ENCODE measurements around the gene TBC1D1. TPM values are rescaled to one million over a fixed set of nuclear protein-coding genes. Genes with fewer than 3 reads are reported as not detected.

The TBC1D1 gene
- total RNA-seq, 1 donor from 2014 or later: 92.7 TPM

DNA sequence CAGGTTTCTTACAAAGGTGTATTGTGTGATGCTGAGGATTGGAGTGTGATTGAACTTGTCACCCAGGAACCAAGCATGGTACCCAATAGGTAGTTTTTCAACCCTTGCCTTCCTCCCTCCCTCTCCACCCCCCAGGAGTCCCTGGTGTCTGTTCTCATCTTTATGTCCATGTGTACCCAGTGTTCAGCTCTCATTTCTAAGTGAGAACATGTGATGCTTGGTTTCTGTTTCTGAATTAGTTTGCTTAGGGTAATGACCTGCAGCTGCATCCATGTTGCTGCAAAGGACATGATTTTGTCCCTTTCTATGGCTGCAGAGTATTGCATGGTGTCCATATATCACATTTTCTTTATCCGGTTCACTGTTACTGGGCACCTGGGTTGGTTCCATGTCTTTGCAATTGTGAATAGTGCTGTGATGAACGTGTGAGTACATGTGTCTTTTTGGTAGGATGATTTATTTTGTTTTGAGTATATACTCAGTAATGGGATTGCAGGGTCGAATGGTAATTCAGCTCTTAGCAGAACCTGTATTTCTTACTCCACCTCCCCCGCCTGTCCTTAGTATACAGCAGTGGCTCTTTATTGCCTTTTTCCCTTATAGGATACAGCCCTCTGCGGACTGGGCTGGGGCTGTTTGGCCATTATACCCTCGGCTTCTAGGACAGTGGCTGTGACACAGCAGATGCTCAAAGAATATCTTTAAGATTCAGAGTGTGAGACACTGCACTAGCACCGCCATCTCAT lies 214.8 kb downstream of the TBC1D1 start:
- DNase-seq (ENCODE audit: low spot score): no peak
- no peaks in the 10 kb centered on the region for H3K9me3 Mint-ChIP-seq (ENCODE audit: low read depth)
- H3K4me3 Mint-ChIP-seq (ENCODE audit: unreplicated experiment): no peak overlapping the region
- H3K4me1 Mint-ChIP-seq (ENCODE audit: low read depth): peaks cover 36% of the 10 kb centered on the region
- no peak for TF ChIP-seq CTCF (IDR thresholded peaks at IDR 0.05)
- peaks cover 16% of the 10 kb centered on the region for H3K36me3 Mint-ChIP-seq (ENCODE audit: low read depth)
- H3K27me3 Mint-ChIP-seq (ENCODE audit: low read depth): no peaks in the 10 kb centered on the region
- no peak overlapping the region for H3K27ac Mint-ChIP-seq (ENCODE audit: unreplicated experiment)

DNA sequence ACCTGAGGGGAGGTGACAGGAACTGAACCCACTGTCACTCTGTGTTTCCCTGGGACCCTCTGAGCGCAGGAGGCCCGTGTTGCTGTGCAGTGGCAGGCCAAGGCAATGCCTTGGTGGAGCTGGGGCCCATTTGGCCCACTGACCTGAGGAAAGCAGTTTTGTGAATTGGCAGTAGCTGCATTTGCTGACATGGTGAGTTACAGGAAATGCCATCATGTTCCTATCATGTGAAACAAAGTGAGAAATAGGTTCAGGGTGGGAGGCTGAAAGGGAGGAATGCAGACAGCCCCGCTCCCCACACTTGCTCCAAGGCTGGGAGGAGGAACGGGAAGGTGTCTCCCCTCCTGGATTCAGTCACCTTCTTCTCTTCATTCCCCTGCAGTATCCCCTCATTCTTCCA lies 215.4 kb downstream of the TBC1D1 start:
- Mint-ChIP-seq H3K27me3 (ENCODE audit: low read depth) (no peaks in the 10 kb centered on the region), H3K9me3 (ENCODE audit: low read depth) (no peaks in the 10 kb centered on the region), H3K4me3 (ENCODE audit: unreplicated experiment) (no peak overlapping the region), H3K36me3 (ENCODE audit: low read depth) (peaks cover 16% of the 10 kb centered on the region), H3K4me1 (ENCODE audit: low read depth) (peaks cover 30% of the 10 kb centered on the region), H3K27ac (ENCODE audit: unreplicated experiment) (peak overlapping the region; percentile 90)
- DNase-seq (ENCODE audit: low spot score): no peak
- no peak for TF ChIP-seq CTCF (IDR thresholded peaks at IDR 0.05)

- H3K27ac Mint-ChIP-seq (ENCODE audit: unreplicated experiment): peak overlapping the region; percentile 90
- no peaks in the 10 kb centered on the region for H3K27me3 Mint-ChIP-seq (ENCODE audit: low read depth)
- H3K9me3 Mint-ChIP-seq (ENCODE audit: low read depth): no peaks in the 10 kb centered on the region
- no peak for DNase-seq (ENCODE audit: low spot score)
- H3K36me3 Mint-ChIP-seq (ENCODE audit: low read depth): peaks cover 16% of the 10 kb centered on the region
- H3K4me1 Mint-ChIP-seq (ENCODE audit: low read depth): peaks cover 24% of the 10 kb centered on the region
- TF ChIP-seq CTCF (IDR thresholded peaks at IDR 0.05): no peak
- H3K4me3 Mint-ChIP-seq (ENCODE audit: unreplicated experiment): no peak overlapping the region
Measured at GRCh38 chr4:38106886-38107514, 216.1 kb downstream of the TBC1D1 start.

DNA sequence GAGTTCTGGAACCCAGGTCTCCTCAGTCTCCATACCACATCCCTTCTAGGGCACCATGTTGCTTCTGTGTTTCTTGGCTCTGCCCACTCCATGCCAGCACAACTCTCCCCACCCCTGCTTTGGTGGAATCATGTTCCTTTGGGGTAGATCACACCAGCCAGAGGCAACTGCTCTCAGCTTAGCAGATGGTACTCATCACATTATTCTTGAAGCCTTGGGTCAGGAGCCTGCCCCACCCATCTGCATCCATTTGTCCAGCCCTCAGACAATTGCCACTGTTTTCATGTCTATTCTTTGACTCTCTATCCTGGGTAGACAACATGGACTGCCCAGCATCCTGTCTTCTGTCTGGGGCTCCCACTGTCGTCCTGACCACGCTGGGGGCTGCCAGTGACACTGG lies 216.9 kb downstream of the TBC1D1 start:
- TF ChIP-seq CTCF (IDR thresholded peaks at IDR 0.05): no peak
- Mint-ChIP-seq H3K4me3 (ENCODE audit: unreplicated experiment) (no peak overlapping the region), H3K9me3 (ENCODE audit: low read depth) (no peaks in the 10 kb centered on the region), H3K36me3 (ENCODE audit: low read depth) (peaks cover 16% of the 10 kb centered on the region), H3K27ac (ENCODE audit: unreplicated experiment) (no peak overlapping the region), H3K4me1 (ENCODE audit: low read depth) (peaks cover 24% of the 10 kb centered on the region), H3K27me3 (ENCODE audit: low read depth) (no peaks in the 10 kb centered on the region)
- DNase-seq (ENCODE audit: low spot score): no peak

GRCh38 chr4:38109370-38109769 lies 218.5 kb downstream of the TBC1D1 start:
- Mint-ChIP-seq H3K27me3 (ENCODE audit: low read depth) (no peaks in the 10 kb centered on the region), H3K9me3 (ENCODE audit: low read depth) (no peaks in the 10 kb centered on the region), H3K4me3 (ENCODE audit: unreplicated experiment) (no peak overlapping the region), H3K36me3 (ENCODE audit: low read depth) (peaks cover 14% of the 10 kb centered on the region), H3K27ac (ENCODE audit: unreplicated experiment) (no peak overlapping the region), H3K4me1 (ENCODE audit: low read depth) (peaks cover 28% of the 10 kb centered on the region)
- DNase-seq (ENCODE audit: low spot score): no peak
- TF ChIP-seq CTCF (IDR thresholded peaks at IDR 0.05): no peak
